ENCODE measurements around the gene NPVF.

The NPVF gene

DNA sequence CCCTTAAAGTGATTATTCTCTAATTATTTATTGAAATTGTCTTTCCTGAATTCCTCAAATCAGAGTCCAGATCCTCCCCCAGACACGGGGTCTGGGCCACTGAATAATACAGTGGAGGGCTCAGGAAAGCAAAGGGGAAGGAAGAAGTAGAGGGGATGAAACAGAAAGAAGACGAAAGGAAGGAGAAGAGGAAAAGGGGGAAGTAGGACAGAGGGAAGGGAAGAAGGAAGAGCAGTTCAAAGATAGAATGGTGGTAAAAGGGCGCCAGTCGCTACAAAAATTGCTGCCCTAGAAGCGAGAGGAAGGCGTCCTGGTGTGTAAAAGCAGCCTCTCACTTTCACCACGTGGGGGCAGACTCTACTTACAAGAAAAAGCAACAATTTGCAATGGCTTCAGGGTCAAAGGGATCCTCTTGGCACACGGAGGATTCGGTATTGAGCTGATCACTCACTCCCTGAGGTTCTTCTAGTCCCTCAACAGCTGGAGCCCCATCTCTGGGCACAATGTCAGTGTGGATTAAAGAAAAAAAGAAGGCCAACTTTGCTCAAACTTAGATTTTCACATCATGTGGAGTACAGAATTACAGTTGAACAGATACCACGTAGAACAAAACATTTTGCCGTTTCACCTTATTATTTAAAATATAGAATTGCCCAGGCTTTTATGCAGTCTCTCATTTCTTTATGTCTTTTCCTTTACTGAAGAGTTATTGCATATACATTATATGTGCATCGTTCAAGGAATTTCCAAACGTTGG lies 31.4 kb upstream of the NPVF start:
- H4K20me1 ChIP-seq (ENCODE audit: low read depth, low read length) = no peaks in the 10 kb centered on the region
- TF ChIP-seq, protein P1, sequence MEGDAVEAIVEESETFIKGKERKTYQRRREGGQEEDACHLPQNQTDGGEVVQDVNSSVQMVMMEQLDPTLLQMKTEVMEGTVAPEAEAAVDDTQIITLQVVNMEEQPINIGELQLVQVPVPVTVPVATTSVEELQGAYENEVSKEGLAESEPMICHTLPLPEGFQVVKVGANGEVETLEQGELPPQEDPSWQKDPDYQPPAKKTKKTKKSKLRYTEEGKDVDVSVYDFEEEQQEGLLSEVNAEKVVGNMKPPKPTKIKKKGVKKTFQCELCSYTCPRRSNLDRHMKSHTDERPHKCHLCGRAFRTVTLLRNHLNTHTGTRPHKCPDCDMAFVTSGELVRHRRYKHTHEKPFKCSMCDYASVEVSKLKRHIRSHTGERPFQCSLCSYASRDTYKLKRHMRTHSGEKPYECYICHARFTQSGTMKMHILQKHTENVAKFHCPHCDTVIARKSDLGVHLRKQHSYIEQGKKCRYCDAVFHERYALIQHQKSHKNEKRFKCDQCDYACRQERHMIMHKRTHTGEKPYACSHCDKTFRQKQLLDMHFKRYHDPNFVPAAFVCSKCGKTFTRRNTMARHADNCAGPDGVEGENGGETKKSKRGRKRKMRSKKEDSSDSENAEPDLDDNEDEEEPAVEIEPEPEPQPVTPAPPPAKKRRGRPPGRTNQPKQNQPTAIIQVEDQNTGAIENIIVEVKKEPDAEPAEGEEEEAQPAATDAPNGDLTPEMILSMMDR (IDR thresholded peaks at IDR 0.05; ENCODE audit: insufficient read depth, low read length, poor library complexity, severe bottlenecking) = peak; percentile 74
- TF ChIP-seq EZH2phosphoT487 (conservative IDR thresholded peaks at IDR 0.05; ENCODE audit: low read length) = no peak
- no peak overlapping the region for H3K27ac ChIP-seq (ENCODE audit: low read depth, low read length)
- no peaks in the 10 kb centered on the region for H3K9me3 ChIP-seq (ENCODE audit: insufficient read depth, low read length)
- no peaks in the 10 kb centered on the region for H3K79me2 ChIP-seq (ENCODE audit: insufficient read depth, low read length)
- H3K27me3 ChIP-seq (ENCODE audit: low read length) = no peaks in the 10 kb centered on the region
- no peak overlapping the region for H2AFZ ChIP-seq (ENCODE audit: low read depth, low read length, severe bottlenecking)
- no peaks in the 10 kb centered on the region for H3K36me3 ChIP-seq (ENCODE audit: low read length)
- H3K9me2 ChIP-seq (replicated peaks; ENCODE audit: insufficient read depth, low read length) = no peaks in the 10 kb centered on the region
- no peak overlapping the region for H3K9ac ChIP-seq (ENCODE audit: low read length)
- no peak overlapping the region for H3K4me2 ChIP-seq (ENCODE audit: low read depth, low read length, poor library complexity, severe bottlenecking)
- no peak overlapping the region for H3K4me3 ChIP-seq (ENCODE audit: insufficient read depth, low read length, poor library complexity, severe bottlenecking)
- H3F3A ChIP-seq (ENCODE audit: insufficient read depth) = no peaks in the 10 kb centered on the region

DNA sequence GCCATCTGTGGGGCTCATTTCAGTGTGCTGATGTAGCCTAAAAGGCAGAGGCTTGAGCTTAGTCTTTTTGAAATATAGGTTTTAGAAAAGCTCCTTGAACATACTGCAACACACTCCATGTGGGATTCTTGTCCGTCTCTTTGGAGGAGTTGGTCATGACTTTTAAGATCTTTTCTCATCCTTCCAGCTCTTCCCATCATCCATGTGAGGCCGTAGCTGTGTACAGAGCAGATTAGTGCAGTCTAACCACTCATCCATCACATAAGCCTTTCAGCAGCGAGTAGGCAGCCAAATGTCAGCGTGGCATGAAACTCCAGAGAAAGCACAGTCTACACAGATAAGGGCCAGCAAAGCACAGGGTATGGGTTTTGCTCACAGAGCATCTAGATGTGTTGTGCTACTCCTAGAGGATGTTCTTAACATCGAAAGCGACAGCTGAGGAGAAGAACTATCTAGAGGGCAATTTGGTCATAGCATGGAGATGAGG lies 28.1 kb upstream of the NPVF start:
- TF ChIP-seq, protein P1 (IDR thresholded peaks at IDR 0.05; ENCODE audit: insufficient read depth, low read length, poor library complexity, severe bottlenecking) = no peak
- Histone ChIP-seq H3F3A (ENCODE audit: insufficient read depth) (no peaks in the 10 kb centered on the region), H3K4me2 (ENCODE audit: low read depth, low read length, poor library complexity, severe bottlenecking) (no peak overlapping the region), H3K27ac (ENCODE audit: low read depth, low read length) (no peak overlapping the region), H4K20me1 (ENCODE audit: low read depth, low read length) (no peaks in the 10 kb centered on the region), H3K9me3 (ENCODE audit: insufficient read depth, low read length) (no peaks in the 10 kb centered on the region), H2AFZ (ENCODE audit: low read depth, low read length, severe bottlenecking) (no peak overlapping the region), H3K9me2 (replicated peaks; ENCODE audit: insufficient read depth, low read length) (no peaks in the 10 kb centered on the region), H3K4me3 (ENCODE audit: insufficient read depth, low read length, poor library complexity, severe bottlenecking) (no peak overlapping the region), H3K36me3 (ENCODE audit: low read length) (no peaks in the 10 kb centered on the region), H3K9ac (ENCODE audit: low read length) (no peak overlapping the region), H3K27me3 (ENCODE audit: low read length) (no peaks in the 10 kb centered on the region), H3K79me2 (ENCODE audit: insufficient read depth, low read length) (no peaks in the 10 kb centered on the region)

DNA sequence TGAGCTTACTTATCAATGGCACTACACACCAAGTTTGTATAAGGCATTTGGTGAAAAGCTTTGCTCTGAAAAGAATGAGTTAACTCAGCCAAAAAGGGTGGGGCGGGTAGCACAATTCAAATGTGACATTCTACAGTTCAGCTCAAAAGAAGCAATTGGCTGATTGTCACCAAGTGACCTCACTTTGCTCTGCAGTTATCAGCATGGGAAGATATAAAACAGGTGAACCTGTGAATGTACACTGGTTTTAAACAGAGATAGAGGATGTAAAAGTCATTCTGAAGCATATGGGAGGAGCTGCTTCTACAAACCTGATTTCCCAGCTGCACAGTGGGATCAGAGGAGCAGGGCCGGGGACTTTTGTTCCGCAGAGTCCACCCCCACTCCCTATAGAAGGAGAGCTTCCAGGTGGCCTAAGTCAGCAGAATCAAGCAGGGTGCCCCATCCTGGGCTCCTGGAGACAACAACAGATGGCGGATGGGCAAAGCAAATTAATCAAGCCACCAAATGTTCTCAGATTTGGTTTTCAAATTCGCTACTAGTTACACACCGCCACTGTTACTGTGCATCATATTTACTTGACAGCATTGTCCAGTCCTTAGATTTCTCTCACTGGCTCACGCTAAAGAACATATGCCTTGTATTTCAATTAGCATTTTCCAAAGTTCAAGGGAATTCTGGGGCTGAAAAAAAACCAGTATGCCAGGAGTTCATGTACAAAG lies 27.5 kb upstream of the NPVF start:
- Histone ChIP-seq H3K9me3 (ENCODE audit: insufficient read depth, low read length) (no peaks in the 10 kb centered on the region), H2AFZ (ENCODE audit: low read depth, low read length, severe bottlenecking) (no peak overlapping the region), H3K9me2 (replicated peaks; ENCODE audit: insufficient read depth, low read length) (no peaks in the 10 kb centered on the region), H3K27me3 (ENCODE audit: low read length) (no peaks in the 10 kb centered on the region), H3F3A (ENCODE audit: insufficient read depth) (no peaks in the 10 kb centered on the region), H3K4me2 (ENCODE audit: low read depth, low read length, poor library complexity, severe bottlenecking) (no peak overlapping the region), H3K79me2 (ENCODE audit: insufficient read depth, low read length) (no peaks in the 10 kb centered on the region), H3K36me3 (ENCODE audit: low read length) (no peaks in the 10 kb centered on the region), H3K9ac (ENCODE audit: low read length) (no peak overlapping the region), H4K20me1 (ENCODE audit: low read depth, low read length) (no peaks in the 10 kb centered on the region), H3K4me3 (ENCODE audit: insufficient read depth, low read length, poor library complexity, severe bottlenecking) (no peak overlapping the region), H3K27ac (ENCODE audit: low read depth, low read length) (no peak overlapping the region)
- TF ChIP-seq, protein P1 (IDR thresholded peaks at IDR 0.05; ENCODE audit: insufficient read depth, low read length, poor library complexity, severe bottlenecking) = no peak
- no peak for TF ChIP-seq EZH2phosphoT487 (conservative IDR thresholded peaks at IDR 0.05; ENCODE audit: low read length)

Data from SU-DHL-6 (cell line).